AG04450 (cell line): Measurements from ENCODE around the gene DHRS1. TPM values are rescaled to one million over a fixed set of nuclear protein-coding genes. Genes with fewer than 3 reads are reported as not detected.

Experiments used
- CTCF ChIA-PET: fragments of 300-600, 350-600 bp; formaldehyde crosslinking; extraction: SDS; loops from one replicate; lab custom pipeline; 2022; ENCODE audit warnings: antibody characterized with exemption, inconsistent platforms; lab: Charles Lee
- POLR2A ChIA-PET: fragments of 350-600 bp; formaldehyde crosslinking; extraction: SDS; loops from one replicate; lab custom pipeline; 2021; ENCODE audit warnings: antibody characterized with exemption, inconsistent platforms; lab: Yijun Ruan, JAX
- DNase-seq: peaks from one replicate; pipeline ENCODE4 v3.0.0-alpha.2; 2011; ENCODE audit warnings: low read depth, low spot score
- H3K27ac ChIP-seq: one replicate; pipeline ENCODE4 v1.5.1; 2012; ENCODE audit warnings: low read depth, low read length, control low read depth
- H3K27me3 ChIP-seq: one replicate; pipeline ENCODE4 v1.6.0; 2012; ENCODE audit warnings: low read length; ENCODE audit not compliant: control insufficient read depth, insufficient read depth
- H3K4me3 ChIP-seq: 2 replicates; pipeline ENCODE4 v1.5.1; 2011; ENCODE audit warnings: mild to moderate bottlenecking, low read depth, low read length, control low read depth
- H3K9me3 ChIP-seq: 2 replicates; pipeline ENCODE4 v1.5.1; 2012; ENCODE audit warnings: low read length; ENCODE audit not compliant: control insufficient read depth, insufficient read depth
- CTCF ChIP-seq: IDR thresholded peaks from 2 replicates; pipeline ENCODE4 v1.5.1; 2011; ENCODE audit warnings: low read depth, low read length, control low read depth, inconsistent platforms
- polyA plus RNA-seq: library from polyadenylated mRNA; depleted of rRNA; stranded (reverse); fragments of >200 nt; gene quantifications from 2 replicates; pipeline ENCODE4 v1.2.3, GENCODE V29; 2011

The DHRS1 gene
- polyA plus RNA-seq, 1 experiment = 33.8 TPM

- Histone ChIP-seq H3K27me3 (peaks cover 68% of the 10 kb centered on the region), H3K4me3 (no peak overlapping the region), H3K9me3 (no peaks in the 10 kb centered on the region; the same call in 1 of the 2 replicates), H3K27ac (no peak overlapping the region)
- POLR2A ChIA-PET = no interaction called here
- CTCF ChIA-PET = interaction anchor here (0.9 to 21.9 kb wide), 4 partner anchors 9 to 90 kb away, joined by 3 to 712 read pairs (median 44); partner anchors contain the start of genes ADCY4, CBLN3 and KHNYN
- no peak for DNase-seq
- no peak for TF ChIP-seq CTCF
Observed at GRCh38 chr14:24342889-24343288, 43.3 kb upstream of the DHRS1 start.

DNA sequence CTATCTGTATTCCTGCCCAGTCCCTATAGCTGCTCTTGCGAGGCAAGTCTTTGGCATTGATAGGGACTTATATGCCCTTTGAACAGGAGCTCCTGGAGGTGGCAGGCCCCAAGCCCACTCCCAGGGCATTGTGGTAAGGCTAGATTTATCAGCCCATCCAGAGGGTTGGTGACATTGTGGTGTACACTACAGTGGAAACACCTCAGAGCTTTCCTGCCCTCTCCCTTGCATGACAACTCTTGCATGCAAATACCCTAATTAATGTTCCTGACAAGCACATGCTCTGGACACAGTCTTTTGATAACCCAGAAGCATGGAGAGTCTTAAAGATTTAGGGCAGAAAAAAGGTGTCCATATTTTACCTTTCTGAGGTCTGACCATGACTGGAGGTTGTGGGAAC is 41.0 kb upstream of the DHRS1 start:
- Histone ChIP-seq H3K27me3 (peaks cover 73% of the 10 kb centered on the region), H3K9me3 (no peaks in the 10 kb centered on the region; the same call in 1 of the 2 replicates), H3K27ac (no peak overlapping the region), H3K4me3 (no peak overlapping the region)
- ChIA-PET CTCF (interaction anchor here (0.5 to 21.9 kb wide), 5 partner anchors 8 to 355 kb away, joined by 3 to 712 read pairs (median 12); partner anchors contain the start of genes CBLN3 and KHNYN), POLR2A (interaction anchor here (1.3 kb wide), 1 partner anchor 97 kb away, joined by 3 read pairs; no protein-coding TSS in a partner anchor)
- DNase-seq = no peak
- TF ChIP-seq CTCF = no peak

DNA sequence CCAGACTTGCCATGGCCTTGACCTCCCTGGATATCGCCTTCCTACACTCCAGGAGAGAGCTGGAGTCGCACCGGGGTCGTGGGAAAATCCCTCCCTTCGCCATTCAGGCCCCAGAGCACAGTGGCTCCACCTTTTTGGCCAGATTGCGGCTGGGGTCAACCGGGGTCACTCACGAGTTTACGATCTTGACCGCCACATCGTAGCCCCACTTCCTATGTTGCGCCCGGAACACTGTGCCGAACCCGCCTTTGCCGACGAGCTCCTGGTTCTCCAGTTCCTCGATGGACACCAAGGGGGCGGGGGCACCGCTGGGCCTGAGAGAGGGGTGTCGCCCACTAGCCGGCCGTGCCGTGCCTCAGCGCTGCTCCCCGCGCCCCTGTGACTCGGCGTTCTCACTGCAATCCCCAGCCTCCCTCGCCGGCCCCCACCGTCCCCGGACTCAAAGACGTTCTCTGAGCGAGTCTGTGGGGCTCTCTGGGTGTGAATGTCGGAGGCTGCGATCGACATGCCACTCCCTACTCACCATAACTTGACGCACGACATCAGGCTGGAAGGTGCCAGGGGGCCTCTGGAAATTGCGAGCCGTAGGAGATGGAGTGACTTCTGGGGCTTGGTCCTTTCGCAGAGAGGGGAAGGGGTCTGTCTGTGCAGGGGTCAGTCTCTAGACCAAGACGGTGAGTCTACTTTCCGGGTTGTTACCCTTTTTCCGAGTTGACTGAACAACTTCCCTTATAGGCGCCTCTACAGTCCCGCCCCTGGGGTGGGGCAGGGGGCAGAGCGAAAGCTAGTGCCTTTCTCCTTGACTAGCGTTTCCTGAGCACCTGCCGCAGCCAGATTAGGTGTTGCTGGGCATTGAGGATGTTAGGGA is 39.9 kb upstream of the DHRS1 start, which contains the start of gene RIPK3:
TSS of gene RIPK3 (minus strand) at position 708 of the 868 bp plus-strand sequence. CDS start at position 543, 165 bp downstream.
- TF ChIP-seq CTCF = no peak
- Histone ChIP-seq H3K9me3 (no peaks in the 10 kb centered on the region; the same call in 1 of the 2 replicates), H3K27ac (no peak within 1 kb of the TSS), H3K27me3 (peaks cover 74% of the 10 kb centered on the region), H3K4me3 (no peak within 1 kb of the TSS)
- ChIA-PET POLR2A (no interaction called here), CTCF (interaction anchor here (1.1 to 21.9 kb wide), 4 partner anchors 12 to 94 kb away, joined by 3 to 712 read pairs (median 8); partner anchors contain the start of genes CBLN3, CIDEB and KHNYN)
- no peak for DNase-seq

DNA sequence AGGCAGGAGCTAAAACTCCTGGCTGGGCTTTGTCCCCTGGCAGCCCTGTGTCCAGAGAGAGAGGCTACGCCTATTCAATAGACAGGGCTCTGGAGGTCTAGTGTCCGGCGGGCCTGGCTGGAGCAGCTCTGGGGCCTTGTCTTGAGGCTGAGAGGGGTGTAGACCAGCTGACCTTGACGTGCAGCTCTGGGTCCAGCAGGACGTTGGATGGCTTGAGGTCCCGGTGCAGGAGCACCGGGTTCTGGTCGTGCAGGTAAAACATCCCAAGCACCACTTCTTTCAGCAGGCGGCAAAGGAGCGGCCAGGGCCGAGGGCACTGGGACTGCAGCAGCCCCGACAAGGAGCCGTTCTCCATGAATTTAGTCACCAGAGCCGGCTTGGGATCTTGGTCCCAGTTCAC is 39.3 kb upstream of the DHRS1 start:
- H3K27ac ChIP-seq = no peak overlapping the region
- DNase-seq = no peak
- H3K9me3 ChIP-seq = no peaks in the 10 kb centered on the region; the same call in 1 of the 2 replicates
- TF ChIP-seq CTCF = no peak
- peaks cover 80% of the 10 kb centered on the region for H3K27me3 ChIP-seq
- ChIA-PET CTCF (interaction anchor here (1.1 to 21.9 kb wide), 3 partner anchors 27 to 94 kb away, joined by 4 to 712 read pairs (median 12); partner anchors contain the start of genes CBLN3, CIDEB and KHNYN), POLR2A (no interaction called here)
- H3K4me3 ChIP-seq = no peak overlapping the region
